ENCODE measurements around the gene ADARB2. TPM values are rescaled to one million over a fixed set of nuclear protein-coding genes. Genes with fewer than 3 reads are reported as not detected.

The ADARB2 gene
- total and polyA plus RNA-seq, 10 of the 15 experiments (the other 5 are each of a cell fraction or from before 2014, with no cell fraction given) = 0.02 to 4.1 (median 0.76) TPM

DNA sequence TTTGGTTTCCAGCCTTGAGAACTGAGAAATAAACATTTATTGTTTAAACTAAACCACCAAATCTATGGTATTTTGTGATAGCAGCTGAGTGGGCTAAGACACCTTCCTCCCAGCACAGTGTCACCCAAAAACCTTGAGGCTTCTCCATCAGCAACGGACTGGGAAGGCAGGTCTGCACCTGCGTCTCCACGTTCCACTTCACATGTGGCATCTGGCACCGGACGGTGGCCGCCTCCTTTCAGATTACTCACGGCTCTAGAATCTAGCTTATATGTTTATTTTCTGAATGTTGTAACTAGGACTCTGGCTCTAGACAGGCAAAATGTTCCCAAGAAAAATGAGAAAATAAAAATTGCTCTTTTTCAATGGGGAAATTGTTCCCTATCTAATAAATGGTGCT is 201.0 kb downstream of the ADARB2 start (continued):
- TF ChIP-seq, protein P1, sequence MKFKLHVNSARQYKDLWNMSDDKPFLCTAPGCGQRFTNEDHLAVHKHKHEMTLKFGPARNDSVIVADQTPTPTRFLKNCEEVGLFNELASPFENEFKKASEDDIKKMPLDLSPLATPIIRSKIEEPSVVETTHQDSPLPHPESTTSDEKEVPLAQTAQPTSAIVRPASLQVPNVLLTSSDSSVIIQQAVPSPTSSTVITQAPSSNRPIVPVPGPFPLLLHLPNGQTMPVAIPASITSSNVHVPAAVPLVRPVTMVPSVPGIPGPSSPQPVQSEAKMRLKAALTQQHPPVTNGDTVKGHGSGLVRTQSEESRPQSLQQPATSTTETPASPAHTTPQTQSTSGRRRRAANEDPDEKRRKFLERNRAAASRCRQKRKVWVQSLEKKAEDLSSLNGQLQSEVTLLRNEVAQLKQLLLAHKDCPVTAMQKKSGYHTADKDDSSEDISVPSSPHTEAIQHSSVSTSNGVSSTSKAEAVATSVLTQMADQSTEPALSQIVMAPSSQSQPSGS (IDR thresholded peaks at IDR 0.05; ENCODE audit: low read length) = no peak
- no peak for TF ChIP-seq NFIC (IDR thresholded peaks at IDR 0.05; ENCODE audit: low read depth, low read length)
- TF ChIP-seq MTA2 (IDR thresholded peaks at IDR 0.05; ENCODE audit: low read depth) = no peak
- no peak for TF ChIP-seq ESRRA (IDR thresholded peaks at IDR 0.05; ENCODE audit: low read length)
- TF ChIP-seq, protein P2, sequence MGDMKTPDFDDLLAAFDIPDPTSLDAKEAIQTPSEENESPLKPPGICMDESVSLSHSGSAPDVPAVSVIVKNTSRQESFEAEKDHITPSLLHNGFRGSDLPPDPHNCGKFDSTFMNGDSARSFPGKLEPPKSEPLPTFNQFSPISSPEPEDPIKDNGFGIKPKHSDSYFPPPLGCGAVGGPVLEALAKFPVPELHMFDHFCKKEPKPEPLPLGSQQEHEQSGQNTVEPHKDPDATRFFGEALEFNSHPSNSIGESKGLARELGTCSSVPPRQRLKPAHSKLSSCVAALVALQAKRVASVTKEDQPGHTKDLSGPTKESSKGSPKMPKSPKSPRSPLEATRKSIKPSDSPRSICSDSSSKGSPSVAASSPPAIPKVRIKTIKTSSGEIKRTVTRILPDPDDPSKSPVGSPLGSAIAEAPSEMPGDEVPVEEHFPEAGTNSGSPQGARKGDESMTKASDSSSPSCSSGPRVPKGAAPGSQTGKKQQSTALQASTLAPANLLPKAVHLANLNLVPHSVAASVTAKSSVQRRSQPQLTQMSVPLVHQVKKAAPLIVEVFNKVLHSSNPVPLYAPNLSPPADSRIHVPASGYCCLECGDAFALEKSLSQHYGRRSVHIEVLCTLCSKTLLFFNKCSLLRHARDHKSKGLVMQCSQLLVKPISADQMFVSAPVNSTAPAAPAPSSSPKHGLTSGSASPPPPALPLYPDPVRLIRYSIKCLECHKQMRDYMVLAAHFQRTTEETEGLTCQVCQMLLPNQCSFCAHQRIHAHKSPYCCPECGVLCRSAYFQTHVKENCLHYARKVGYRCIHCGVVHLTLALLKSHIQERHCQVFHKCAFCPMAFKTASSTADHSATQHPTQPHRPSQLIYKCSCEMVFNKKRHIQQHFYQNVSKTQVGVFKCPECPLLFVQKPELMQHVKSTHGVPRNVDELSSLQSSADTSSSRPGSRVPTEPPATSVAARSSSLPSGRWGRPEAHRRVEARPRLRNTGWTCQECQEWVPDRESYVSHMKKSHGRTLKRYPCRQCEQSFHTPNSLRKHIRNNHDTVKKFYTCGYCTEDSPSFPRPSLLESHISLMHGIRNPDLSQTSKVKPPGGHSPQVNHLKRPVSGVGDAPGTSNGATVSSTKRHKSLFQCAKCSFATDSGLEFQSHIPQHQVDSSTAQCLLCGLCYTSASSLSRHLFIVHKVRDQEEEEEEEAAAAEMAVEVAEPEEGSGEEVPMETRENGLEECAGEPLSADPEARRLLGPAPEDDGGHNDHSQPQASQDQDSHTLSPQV (IDR thresholded peaks at IDR 0.05) = no peak
- no peak for TF ChIP-seq SUZ12 (IDR thresholded peaks at IDR 0.05; ENCODE audit: unreplicated experiment)
- TF ChIP-seq RCOR1 (conservative IDR thresholded peaks at IDR 0.05; ENCODE audit: low read depth, low read length) = no peak
- TF ChIP-seq, protein P3, sequence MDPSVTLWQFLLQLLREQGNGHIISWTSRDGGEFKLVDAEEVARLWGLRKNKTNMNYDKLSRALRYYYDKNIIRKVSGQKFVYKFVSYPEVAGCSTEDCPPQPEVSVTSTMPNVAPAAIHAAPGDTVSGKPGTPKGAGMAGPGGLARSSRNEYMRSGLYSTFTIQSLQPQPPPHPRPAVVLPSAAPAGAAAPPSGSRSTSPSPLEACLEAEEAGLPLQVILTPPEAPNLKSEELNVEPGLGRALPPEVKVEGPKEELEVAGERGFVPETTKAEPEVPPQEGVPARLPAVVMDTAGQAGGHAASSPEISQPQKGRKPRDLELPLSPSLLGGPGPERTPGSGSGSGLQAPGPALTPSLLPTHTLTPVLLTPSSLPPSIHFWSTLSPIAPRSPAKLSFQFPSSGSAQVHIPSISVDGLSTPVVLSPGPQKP (IDR thresholded peaks at IDR 0.05; ENCODE audit: low read depth, low read length) = no peak

All from GM12878 (cell line).